ENCODE measurements around the gene DHX30.

Gene DHX30

DNA sequence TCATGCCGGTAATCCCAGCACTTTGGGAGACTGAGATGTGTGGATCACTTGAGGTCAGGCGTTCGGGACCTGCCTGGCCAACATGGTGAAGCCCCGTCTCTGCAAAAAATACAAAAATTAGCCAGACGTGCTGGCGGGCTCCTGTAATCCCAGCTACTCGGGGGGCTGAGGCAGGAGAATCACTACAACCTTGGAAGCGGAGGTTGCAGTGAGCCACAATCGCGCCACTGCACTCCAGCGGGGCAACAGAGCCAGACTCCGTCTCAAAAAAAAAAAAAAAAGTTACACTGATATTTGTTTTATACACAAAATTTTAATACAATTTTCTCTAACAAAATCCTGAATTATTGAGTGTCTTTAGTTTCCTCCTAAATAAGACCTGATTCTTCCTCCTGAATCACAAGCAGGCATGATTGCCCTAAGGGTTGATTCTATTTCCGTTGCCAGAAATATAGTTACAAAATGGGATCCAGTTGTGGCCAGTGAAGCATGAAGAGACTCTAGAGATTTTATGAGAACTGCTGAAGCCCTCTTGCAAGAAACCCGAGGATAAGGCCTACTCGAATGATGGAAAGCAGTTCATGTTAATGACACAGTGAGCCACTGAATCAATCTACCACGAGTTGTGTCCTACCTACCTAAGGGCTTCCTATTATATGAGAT, 11.6 kb upstream of the DHX30 start:
- H3K4me3 ChIP-seq (ENCODE audit: low read length): no peak overlapping the region
- no peak for DNase-seq (ENCODE audit: low read depth)
- no peak for TF ChIP-seq CTCF (conservative IDR thresholded peaks at IDR 0.05; ENCODE audit: low read depth, low read length)

DNA sequence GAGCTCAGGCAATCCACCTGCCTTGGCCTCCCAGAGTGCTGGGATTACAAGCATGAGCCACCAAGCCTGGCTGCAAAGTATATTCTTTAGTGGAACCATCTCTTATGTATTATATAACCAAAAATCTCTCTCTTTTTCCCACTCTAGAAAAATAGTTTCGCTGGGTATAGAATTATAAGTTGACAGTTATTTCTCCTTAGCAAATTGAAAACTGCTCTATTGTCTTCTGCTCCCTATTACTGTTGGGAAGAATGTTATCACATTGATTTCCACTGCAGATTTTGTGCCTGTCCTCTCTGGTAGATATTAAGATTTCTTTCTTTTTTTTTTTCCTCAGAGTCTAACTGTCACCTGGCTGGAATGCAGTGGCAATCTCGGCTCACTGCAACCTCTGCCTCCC, 10.2 kb upstream of the DHX30 start:
- DNase-seq (ENCODE audit: low read depth): no peak
- no peak for TF ChIP-seq CTCF (conservative IDR thresholded peaks at IDR 0.05; ENCODE audit: low read depth, low read length)
- no peak overlapping the region for H3K4me3 ChIP-seq (ENCODE audit: low read length)

DNA sequence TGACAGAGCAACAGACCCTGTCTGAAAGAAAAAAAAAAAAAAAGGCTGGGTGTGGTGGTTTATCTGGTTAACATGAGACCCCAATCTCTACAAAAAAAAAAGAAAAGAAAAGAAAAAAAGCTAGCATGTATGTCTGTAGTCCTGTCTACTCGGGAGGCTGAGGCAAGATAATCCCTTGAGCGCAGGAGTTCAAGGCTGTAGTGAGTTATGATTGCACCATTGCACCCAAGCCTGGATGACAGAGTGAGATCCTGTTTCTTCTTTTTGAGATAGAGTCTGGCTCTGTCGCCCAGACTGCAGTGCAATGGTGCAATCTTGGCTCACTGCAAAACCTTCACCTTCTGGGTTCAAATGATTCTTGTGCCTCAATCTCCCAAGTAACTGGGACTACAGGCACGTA, 8.4 kb upstream of the DHX30 start:
- no peak overlapping the region for H3K4me3 ChIP-seq (ENCODE audit: low read length)
- TF ChIP-seq CTCF (conservative IDR thresholded peaks at IDR 0.05; ENCODE audit: low read depth, low read length): no peak
- DNase-seq (ENCODE audit: low read depth): no peak

DNA sequence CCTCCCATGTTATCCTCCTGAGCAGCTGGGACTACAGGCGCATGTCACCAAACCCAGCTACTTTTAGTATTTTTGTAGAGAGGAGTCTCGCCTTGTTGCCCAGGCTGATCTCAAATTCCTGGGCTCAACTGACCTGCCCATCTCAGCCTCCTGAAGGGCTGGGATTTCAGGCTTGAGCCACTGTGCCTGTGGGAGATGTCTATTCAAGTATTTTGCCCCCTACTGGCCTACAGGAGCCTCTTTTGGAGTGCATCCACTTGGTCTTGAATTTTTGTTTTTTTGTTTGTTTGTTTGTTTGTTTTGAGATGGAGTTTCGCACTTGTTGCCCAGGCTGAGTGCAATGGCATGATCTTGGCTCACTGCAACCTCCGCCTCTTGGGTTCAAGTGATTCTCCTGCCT, 3.2 kb upstream of the DHX30 start:
- DNase-seq (ENCODE audit: low read depth): no peak
- H3K4me3 ChIP-seq (ENCODE audit: low read length): no peak overlapping the region

GRCh38 chr3:47803480-47804025, 615 bp downstream of the DHX30 start:
- peak overlapping the region; percentile 70 for H3K4me3 ChIP-seq (ENCODE audit: low read length)
- DNase-seq (ENCODE audit: low read depth): no peak
- TF ChIP-seq CTCF (conservative IDR thresholded peaks at IDR 0.05; ENCODE audit: low read depth, low read length): no peak

More for the DNA sequence above, 3.2 kb upstream of the DHX30 start:
- TF ChIP-seq CTCF (conservative IDR thresholded peaks at IDR 0.05; ENCODE audit: low read depth, low read length): peak; percentile 35

DNA sequence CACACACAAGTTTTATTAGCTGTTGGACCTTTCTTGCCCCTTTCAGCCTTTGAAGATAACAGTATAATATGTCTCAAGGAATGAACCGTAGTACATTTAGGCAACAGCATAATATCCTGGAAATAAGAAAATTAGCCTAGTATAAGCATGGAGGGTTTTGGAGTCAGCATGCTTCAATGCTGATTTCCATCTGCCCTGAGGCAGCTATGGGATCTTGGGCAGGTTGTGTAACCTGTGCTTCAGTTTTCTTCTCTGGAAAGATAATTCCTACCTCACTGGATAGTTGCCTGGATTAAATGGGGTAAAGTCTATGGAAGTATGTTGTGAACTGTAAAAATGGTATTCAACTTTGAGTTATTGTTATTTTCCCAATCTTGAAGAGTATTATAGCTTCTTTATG, 1.6 kb downstream of the DHX30 start:
- TF ChIP-seq CTCF (conservative IDR thresholded peaks at IDR 0.05; ENCODE audit: low read depth, low read length): no peak
- no peak overlapping the region for H3K4me3 ChIP-seq (ENCODE audit: low read length)
- no peak for DNase-seq (ENCODE audit: low read depth)

DNA sequence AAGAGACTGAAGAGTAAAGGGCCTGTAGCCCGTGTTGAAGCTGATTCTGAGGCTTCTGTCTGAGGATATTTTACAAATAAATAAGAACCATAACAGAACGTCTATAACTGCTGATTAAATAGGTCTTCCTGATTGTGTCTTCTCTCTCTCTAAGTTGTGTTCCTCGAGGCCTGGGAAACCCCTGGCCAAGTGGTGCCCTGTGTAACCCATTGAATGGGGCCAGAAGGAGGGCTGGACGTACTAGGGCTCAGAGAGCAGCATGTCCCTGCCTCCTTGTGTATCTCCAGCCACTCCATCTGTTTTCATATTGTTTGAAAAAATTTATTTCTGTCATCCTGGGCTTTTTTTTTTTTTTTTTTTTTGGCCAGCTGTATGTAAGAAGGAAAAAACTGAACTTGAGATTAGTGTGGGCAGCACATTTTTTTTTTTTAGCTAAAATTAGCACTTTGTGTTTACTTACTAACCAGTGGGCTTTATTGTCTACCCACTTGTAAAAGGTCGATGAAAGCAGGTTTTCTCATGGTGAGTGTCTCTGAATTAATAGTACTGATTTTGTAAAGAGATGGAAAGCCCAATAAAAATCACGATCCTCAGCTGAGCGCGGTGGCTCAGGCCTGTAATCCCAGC, 10.7 kb downstream of the DHX30 start:
- no peak overlapping the region for H3K4me3 ChIP-seq (ENCODE audit: low read length)
- TF ChIP-seq CTCF (conservative IDR thresholded peaks at IDR 0.05; ENCODE audit: low read depth, low read length): no peak
- no peak for DNase-seq (ENCODE audit: low read depth)
